OCI-M2 (cell line): ENCODE measurements around the gene REX1BD.
"Not testable (repeated sequence)": the region's sequence is repeated elsewhere in the genome, so short reads cannot be mapped to it uniquely, and the experiment has no call there.

Experiments used
- DNase-seq: peaks from one replicate; lab custom pipeline; 2025; ENCODE audit not compliant: unreplicated experiment; lab: John Stamatoyannopoulos, UW

Gene REX1BD

GRCh38 chr19:18600692-18601397, 12.2 kb downstream of the REX1BD start:
- not testable (repeated sequence) for DNase-seq

- DNase-seq: no peak
These were observed 13.3 kb downstream of the REX1BD start for GRCh38 chr19:18601875-18602274.

GRCh38 chr19:18603255-18603957, 14.8 kb downstream of the REX1BD start:
- no peak for DNase-seq

- DNase-seq: no peak
These were observed 15.6 kb downstream of the REX1BD start for GRCh38 chr19:18603958-18604819.

GRCh38 chr19:18604820-18605159, 16.2 kb downstream of the REX1BD start:
- DNase-seq: no peak

- no peak for DNase-seq
These were observed 16.6 kb downstream of the REX1BD start for GRCh38 chr19:18605196-18605545.

- DNase-seq: no peak
These were observed 17.1 kb downstream of the REX1BD start for GRCh38 chr19:18605546-18606280.

- no peak for DNase-seq
These were observed 18.0 kb downstream of the REX1BD start, which contains the start of gene CRLF1 for GRCh38 chr19:18606281-18607225. Gene CRLF1, minus strand, starts transcription at chr19:18606799. Its CDS starts 143 bp downstream, at chr19:18606656.

- DNase-seq: no peak
These were observed 18.9 kb downstream of the REX1BD start for GRCh38 chr19:18607226-18608101.

- DNase-seq: no peak
These were observed 19.7 kb downstream of the REX1BD start for GRCh38 chr19:18608102-18608804.

GRCh38 chr19:18608805-18609716, 20.5 kb downstream of the REX1BD start:
- no peak for DNase-seq

- no peak for DNase-seq
These were observed 21.1 kb downstream of the REX1BD start for GRCh38 chr19:18609717-18610051.

GRCh38 chr19:18610245-18610555, 21.6 kb downstream of the REX1BD start:
- DNase-seq: no peak

- no peak for DNase-seq
These were observed 22.1 kb downstream of the REX1BD start for GRCh38 chr19:18610556-18611326.

GRCh38 chr19:18611327-18612050, 22.9 kb downstream of the REX1BD start:
- DNase-seq: no peak

GRCh38 chr19:18612051-18612771, 23.6 kb downstream of the REX1BD start:
- DNase-seq: no peak
